B cell (primary cell): ENCODE measurements around the gene ACRV1. TPM values are rescaled to one million over a fixed set of nuclear protein-coding genes. Genes with fewer than 3 reads are reported as not detected.

ENCODE experiments used
- ATAC-seq: fragments of 200-7000 bp; cut with Tn5 transposase; one replicate; pipeline ENCODE4 v1.10.0; 2021; ENCODE audit warnings: low read depth, mild to moderate bottlenecking, moderate number of reproducible peaks, moderate library complexity
- CTCF ChIA-PET: fragments of 350-600 bp; sonication (Branson Sonifier 250); formaldehyde crosslinking; loops from one replicate; lab custom pipeline; 2021; ENCODE audit warnings: antibody characterized with exemption, inconsistent platforms; lab: Charles Lee
- POLR2A ChIA-PET: fragments of 350-600 bp; sonication (Branson Sonifier 250); formaldehyde crosslinking; loops from one replicate; lab custom pipeline; 2021; ENCODE audit warnings: antibody characterized with exemption; lab: Charles Lee
- DNase-seq: peaks from one replicate; pipeline ENCODE4 v3.0.0; 2013
- H2AFZ ChIP-seq: 2 replicates; pipeline ENCODE4 v1.6.1; 2012; ENCODE audit warnings: mild to moderate bottlenecking, low read depth, low read length; ENCODE audit not compliant: insufficient read depth, poor library complexity, severe bottlenecking
- H3K27ac ChIP-seq, 2 donors: 1 replicate in 1 of 2; 2 replicates in 1 of 2; pipeline ENCODE4 v1.5.1; 2012 to 2013; ENCODE audit warnings: low read length in 2 of 2, mild to moderate bottlenecking in 2 of 2, moderate library complexity in 1 of 2
- H3K27me3 ChIP-seq, 4 experiments: fragments of 200-600 bp in 1 of 4; sonication (generic) in 1 of 4; replicated peaks in 1 of 4; 1 replicate in 2 of 4; 2 replicates in 2 of 4; pipeline versions ENCODE4 v1.6.1 to v1.7.0; 2013 to 2016; ENCODE audit warnings: low read length in 3 of 4, mild to moderate bottlenecking in 2 of 4, mixed read lengths in 1 of 4, moderate library complexity in 1 of 4; ENCODE audit not compliant: insufficient read depth in 4 of 4, control insufficient read depth in 3 of 4; ENCODE audit errors: control extremely low read depth in 1 of 4
- H3K36me3 ChIP-seq, 2 experiments: replicated peaks in 1 of 2; 1 replicate in 1 of 2; 2 replicates in 1 of 2; pipeline versions ENCODE4 v1.6.1 to v1.7.1; 2013; ENCODE audit warnings: low read length in 1 of 2; ENCODE audit not compliant: insufficient read depth in 2 of 2, control insufficient read depth in 1 of 2; ENCODE audit errors: control extremely low read depth in 1 of 2, extremely low read depth in 1 of 2
- H3K4me1 ChIP-seq, 2 donors: fragments of 200-600 bp in 1 of 2; sonication (generic) in 1 of 2; 1 replicate in 1 of 2; 2 replicates in 1 of 2; pipeline versions ENCODE4 v1.5.1 to v1.6.1; 2013 to 2017; ENCODE audit warnings: low read length in 2 of 2; ENCODE audit not compliant: control insufficient read depth in 2 of 2, insufficient read depth in 2 of 2
- H3K4me2 ChIP-seq: replicated peaks from 2 replicates; pipeline ENCODE3; 2012; ENCODE audit warnings: mild to moderate bottlenecking, low read depth, low read length; ENCODE audit not compliant: poor library complexity, severe bottlenecking
- H3K4me3 ChIP-seq, 5 experiments: fragments of 200-600 bp in 1 of 5; sonication (generic) in 1 of 5; 1 replicate in 3 of 5; 2 replicates in 2 of 5; pipeline versions ENCODE4 v1.5.1 to v1.7.0; 2011 to 2016; ENCODE audit warnings: low read length in 4 of 5, mild to moderate bottlenecking in 4 of 5, low read depth in 2 of 5, control low read depth in 1 of 5, moderate library complexity in 1 of 5; ENCODE audit not compliant: insufficient read depth in 1 of 5; ENCODE audit errors: control extremely low read depth in 1 of 5, extremely low read depth in 1 of 5
- H3K79me2 ChIP-seq: fragments of 200-600 bp; sonication (generic); one replicate; pipeline ENCODE4 v1.6.0; 2016; ENCODE audit warnings: low read length; ENCODE audit not compliant: control insufficient read depth, insufficient read depth
- H3K9ac ChIP-seq: fragments of 200-600 bp; sonication (generic); 2 replicates; pipeline ENCODE4 v1.6.1; 2017; ENCODE audit warnings: mild to moderate bottlenecking, low read length, moderate library complexity
- H3K9me3 ChIP-seq, 3 donors: one replicate each; pipeline versions ENCODE4 v1.6.1 to v1.7.1; 2013; ENCODE audit warnings: low read length in 2 of 3; ENCODE audit not compliant: control insufficient read depth in 2 of 3, insufficient read depth in 1 of 3; ENCODE audit errors: control extremely low read depth in 1 of 3
- H4K20me1 ChIP-seq: 2 replicates; pipeline ENCODE4 v1.6.0; 2012; ENCODE audit warnings: mild to moderate bottlenecking, low read length; ENCODE audit not compliant: insufficient read depth, control insufficient read depth, poor library complexity, severe bottlenecking
- H3K27ac Mint-ChIP-seq: one replicate; pipeline ENCODE4 v1.8.0; 2021; ENCODE audit warnings: mixed read lengths
- H3K27me3 Mint-ChIP-seq: one replicate; pipeline ENCODE4 v1.8.0; 2021; ENCODE audit warnings: mixed read lengths
- H3K4me1 Mint-ChIP-seq: one replicate; pipeline ENCODE4 v1.8.0; 2021; ENCODE audit warnings: mixed read lengths
- H3K4me3 Mint-ChIP-seq: one replicate; pipeline ENCODE4 v1.8.0; 2021; ENCODE audit warnings: mixed read lengths
- H3K9me3 Mint-ChIP-seq: one replicate; pipeline ENCODE4 v1.8.0; 2022; ENCODE audit warnings: mixed read lengths; ENCODE audit not compliant: insufficient read depth
- EZH2 ChIP-seq: IDR thresholded peaks from 2 replicates; pipeline ENCODE4 v1.6.1; 2012; ENCODE audit warnings: borderline replicate concordance, low read depth, mild to moderate bottlenecking, moderate library complexity, low read length; ENCODE audit not compliant: insufficient read depth, poor library complexity, severe bottlenecking
- WGBS: methylation state at CpG from one replicate; pipeline ENCODE4 v1.1.5; 2013; ENCODE audit warnings: missing lambda C conversion rate; ENCODE audit not compliant: insufficient coverage; 5-methylcytosine and 5-hydroxymethylcytosine counted together
- intact Hi-C: fragments of 100-400 bp; cut with micrococcal nuclease; formaldehyde crosslinking; loops from one replicate; pipeline ENCODE4 v1.10.0; 2022
- polyA plus RNA-seq: library from polyadenylated mRNA; depleted of rRNA; stranded (reverse); fragments of >200 nt; gene quantifications from 2 replicates; pipeline ENCODE4 v1.2.3, GENCODE V29; 2012
- total RNA-seq, 2 donors: library from RNA; stranded (reverse); fragments of 120-200 nt in 1 of 2; gene quantifications; 1 replicate in 1 of 2; 2 replicates in 1 of 2; pipeline versions ENCODE4 v1.2.3 to v1.2.4, GENCODE V29; 2013 to 2022
- TF ChIP-seq, protein P1 (sequence below): fragments of 200-600 bp; IDR thresholded peaks from one replicate; pipeline ENCODE4 v1.8.0; 2022; ENCODE audit warnings: antibody characterized with exemption, mild to moderate bottlenecking

ACRV1 gene
- total and polyA plus RNA-seq, 2 donors (not counting 1 experiment from before 2014, with no cell fraction given), result not detected

DNA sequence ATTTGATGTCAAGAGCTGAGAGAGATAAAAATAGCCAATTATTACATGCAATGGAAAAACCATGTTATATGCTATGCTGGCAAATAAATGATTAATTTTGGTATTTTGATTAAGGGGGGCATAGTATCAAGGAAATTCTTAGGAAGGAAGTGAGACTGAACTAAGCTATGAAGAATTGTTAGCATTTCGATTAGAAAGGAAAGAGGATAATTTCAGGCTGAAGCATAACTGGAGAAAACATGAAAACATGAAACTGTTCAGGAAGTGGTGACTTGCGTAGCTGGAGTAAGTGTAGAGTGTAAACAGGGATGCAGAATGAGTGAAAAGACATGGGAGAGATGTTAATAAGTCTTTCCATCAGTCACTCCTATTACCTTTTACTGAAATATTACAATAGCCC lies 6.4 kb downstream of the ACRV1 start:
- ChIA-PET POLR2A (no interaction called here), CTCF (no interaction called here)
- Mint-ChIP-seq H3K9me3 (no peaks in the 10 kb centered on the region), H3K27ac (no peak overlapping the region), H3K4me1 (no peaks in the 10 kb centered on the region), H3K27me3 (no peaks in the 10 kb centered on the region), H3K4me3 (no peak overlapping the region)
- intact Hi-C loops, result no loop called here
- H3K36me3 ChIP-seq, result no peaks in the 10 kb centered on the region
- no peaks in the 10 kb centered on the region for H3K79me2 ChIP-seq
- 88% methylated on average over 1 of the region's 2 CpGs for WGBS
- no peak overlapping the region for H3K27ac ChIP-seq
- H3K9ac ChIP-seq, result no peak overlapping the region
- no peaks in the 10 kb centered on the region for H3K4me1 ChIP-seq
- ATAC-seq (no peak), DNase-seq (no peak)
- TF ChIP-seq, protein P1, sequence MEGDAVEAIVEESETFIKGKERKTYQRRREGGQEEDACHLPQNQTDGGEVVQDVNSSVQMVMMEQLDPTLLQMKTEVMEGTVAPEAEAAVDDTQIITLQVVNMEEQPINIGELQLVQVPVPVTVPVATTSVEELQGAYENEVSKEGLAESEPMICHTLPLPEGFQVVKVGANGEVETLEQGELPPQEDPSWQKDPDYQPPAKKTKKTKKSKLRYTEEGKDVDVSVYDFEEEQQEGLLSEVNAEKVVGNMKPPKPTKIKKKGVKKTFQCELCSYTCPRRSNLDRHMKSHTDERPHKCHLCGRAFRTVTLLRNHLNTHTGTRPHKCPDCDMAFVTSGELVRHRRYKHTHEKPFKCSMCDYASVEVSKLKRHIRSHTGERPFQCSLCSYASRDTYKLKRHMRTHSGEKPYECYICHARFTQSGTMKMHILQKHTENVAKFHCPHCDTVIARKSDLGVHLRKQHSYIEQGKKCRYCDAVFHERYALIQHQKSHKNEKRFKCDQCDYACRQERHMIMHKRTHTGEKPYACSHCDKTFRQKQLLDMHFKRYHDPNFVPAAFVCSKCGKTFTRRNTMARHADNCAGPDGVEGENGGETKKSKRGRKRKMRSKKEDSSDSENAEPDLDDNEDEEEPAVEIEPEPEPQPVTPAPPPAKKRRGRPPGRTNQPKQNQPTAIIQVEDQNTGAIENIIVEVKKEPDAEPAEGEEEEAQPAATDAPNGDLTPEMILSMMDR, result no peak
- TF ChIP-seq EZH2, result no peak
- no peaks in the 10 kb centered on the region for H4K20me1 ChIP-seq
- H3K27me3 ChIP-seq, result no peaks in the 10 kb centered on the region
- H3K9me3 ChIP-seq, result no peaks in the 10 kb centered on the region
- H2AFZ ChIP-seq, result no peak overlapping the region
- no peak overlapping the region for H3K4me3 ChIP-seq
- no peak overlapping the region for H3K4me2 ChIP-seq

DNA sequence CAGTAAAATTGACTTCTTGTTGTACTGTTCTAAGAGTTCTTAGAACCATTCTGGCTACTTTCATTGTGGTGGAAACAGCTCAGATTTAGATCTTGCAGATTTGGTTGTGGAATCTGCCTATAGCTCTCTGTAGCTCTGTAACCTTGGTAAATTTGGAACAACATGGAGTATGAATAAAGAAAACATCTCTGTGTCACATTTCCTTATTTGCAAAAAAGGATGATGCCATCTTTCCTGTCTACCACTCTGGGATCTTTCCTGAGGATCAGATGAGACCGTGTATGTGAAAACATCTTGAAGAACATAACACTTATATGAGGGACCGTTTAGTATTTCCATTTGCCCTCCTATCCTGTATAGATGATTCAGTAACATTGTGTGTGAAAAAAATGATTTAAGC lies 9.1 kb downstream of the ACRV1 start:
- Histone ChIP-seq H3K9ac (no peak overlapping the region), H3K9me3 (peaks cover 0 to 3% (median 2%) of the 10 kb centered on the region in 3 donors), H3K4me1 (no peaks in the 10 kb centered on the region), H4K20me1 (no peaks in the 10 kb centered on the region), H3K4me2 (no peak overlapping the region), H3K36me3 (peaks cover 0 to 1% of the 10 kb centered on the region in 2 experiments), H3K4me3 (no peak overlapping the region), H3K27me3 (no peaks in the 10 kb centered on the region), H3K79me2 (no peaks in the 10 kb centered on the region), H2AFZ (no peak overlapping the region), H3K27ac (no peak overlapping the region)
- DNase-seq (no peak), ATAC-seq (no peak)
- Mint-ChIP-seq H3K4me1 (no peaks in the 10 kb centered on the region), H3K9me3 (peaks cover 4% of the 10 kb centered on the region), H3K27me3 (no peaks in the 10 kb centered on the region), H3K4me3 (no peak overlapping the region), H3K27ac (no peak overlapping the region)
- POLR2A ChIA-PET, result no interaction called here
- TF ChIP-seq, protein P1, result no peak
- no peak for TF ChIP-seq EZH2
- WGBS, result no CpG with 5 or more reads among the region's 2 CpGs
- CTCF ChIA-PET, result no interaction called here
- intact Hi-C loops, result no loop called here
